Measurements from ENCODE around the gene GP1BA.

- peak in 1 of 4 experiments; percentile 34 for TF ChIP-seq CTCF (IDR thresholded peaks at IDR 0.05)
- TF ChIP-seq POLR2A (IDR thresholded peaks at IDR 0.05) = no peak
- no peak for TF ChIP-seq POLR2AphosphoS5 (IDR thresholded peaks at IDR 0.05)
These were observed 2.3 kb downstream of the GP1BA start for GRCh38 chr17:4934173-4934979.

Measured in prostate gland (tissue), 2 donors.